Amygdala (tissue), 56 donors: ENCODE results near the gene ATP8B3.
"Not testable (repeated sequence)": the region's sequence is repeated elsewhere in the genome, so short reads cannot be mapped to it uniquely, and the experiment has no call there.

ENCODE experiments used
- DNase-seq, 56 donors: peaks; one replicate each; lab custom pipeline; 2025; lab: John Stamatoyannopoulos, UW

The ATP8B3 gene

GRCh38 chr19:1774989-1775772, 36.9 kb downstream of the ATP8B3 start:
- no peak for DNase-seq

DNA sequence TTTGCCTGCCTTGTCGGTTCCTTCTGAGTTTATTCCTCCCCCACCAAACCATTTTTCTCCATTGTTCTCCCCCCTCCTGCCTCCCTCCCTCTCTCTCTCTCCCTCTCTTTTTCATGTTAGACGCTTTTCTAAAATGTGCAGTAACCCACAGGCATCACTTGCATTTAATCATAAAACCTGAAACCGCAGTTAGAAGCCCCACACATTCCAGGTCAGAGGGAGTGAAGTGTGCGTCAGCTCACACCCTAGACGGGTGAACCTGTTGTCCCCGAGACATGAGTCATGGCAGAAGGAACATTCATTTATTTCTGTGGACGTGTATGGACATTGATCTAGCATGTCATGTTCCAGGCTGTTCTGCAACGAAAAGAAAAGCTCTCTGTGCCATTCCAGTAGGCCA, 38.9 kb downstream of the ATP8B3 start:
- no peak for DNase-seq

GRCh38 chr19:1770866-1771576, 41.1 kb downstream of the ATP8B3 start:
- DNase-seq, result no peak

DNA sequence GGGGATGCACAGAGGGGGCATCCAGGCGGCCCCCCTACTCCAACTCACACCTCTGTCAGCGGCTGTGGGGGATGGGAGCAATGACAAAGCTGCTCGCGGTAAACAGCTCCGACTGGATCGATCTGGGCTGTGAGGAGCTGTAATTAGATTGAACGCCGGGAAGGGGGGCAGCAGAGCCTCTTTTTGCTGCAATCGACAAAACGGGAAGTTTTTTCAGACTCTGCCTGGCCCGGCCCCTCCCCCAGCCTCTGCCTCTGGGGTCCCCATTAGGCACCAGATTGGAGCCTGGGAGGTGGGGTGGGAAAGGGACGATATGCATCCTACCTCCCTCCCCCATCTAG, 42.5 kb downstream of the ATP8B3 start:
- no peak for DNase-seq

DNA sequence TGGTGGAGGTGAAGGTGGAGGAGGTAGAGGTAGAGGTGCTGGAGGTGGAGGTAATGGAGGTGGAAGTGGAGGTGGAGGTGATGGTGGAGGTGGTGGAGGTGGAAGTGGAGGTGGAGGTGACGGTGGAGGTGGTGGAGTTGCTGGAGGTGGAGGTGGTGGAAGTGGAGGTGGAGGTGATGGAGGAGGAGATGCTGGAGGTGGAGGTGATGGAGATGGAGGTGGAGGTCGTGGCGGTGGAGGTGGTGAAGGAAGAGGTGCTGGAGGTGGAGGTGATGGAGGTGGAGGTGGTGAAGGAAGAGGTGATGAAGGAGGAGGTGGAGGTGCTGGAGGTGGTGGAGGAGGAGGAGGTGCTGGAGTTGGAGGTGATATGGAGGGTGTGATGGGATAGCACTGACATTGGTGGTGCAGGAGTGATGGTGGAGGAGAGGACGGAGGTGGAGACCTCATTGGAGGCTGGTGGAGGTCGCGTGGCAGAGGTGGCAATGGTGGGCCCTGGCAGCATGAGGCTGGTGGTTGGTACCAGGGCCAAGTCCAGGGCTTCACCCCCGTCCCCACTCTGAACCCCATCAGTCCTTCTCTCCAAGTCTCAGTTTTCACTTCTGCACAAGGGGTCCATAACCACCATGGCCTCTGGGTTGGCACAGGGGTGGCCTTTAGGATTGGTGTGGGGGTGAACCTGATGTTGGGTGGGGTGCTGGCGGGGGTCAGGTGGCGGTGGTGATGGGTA, 43.0 kb downstream of the ATP8B3 start:
- no peak for DNase-seq

GRCh38 chr19:1768248-1768647, 43.8 kb downstream of the ATP8B3 start:
- DNase-seq, result no peak

DNA sequence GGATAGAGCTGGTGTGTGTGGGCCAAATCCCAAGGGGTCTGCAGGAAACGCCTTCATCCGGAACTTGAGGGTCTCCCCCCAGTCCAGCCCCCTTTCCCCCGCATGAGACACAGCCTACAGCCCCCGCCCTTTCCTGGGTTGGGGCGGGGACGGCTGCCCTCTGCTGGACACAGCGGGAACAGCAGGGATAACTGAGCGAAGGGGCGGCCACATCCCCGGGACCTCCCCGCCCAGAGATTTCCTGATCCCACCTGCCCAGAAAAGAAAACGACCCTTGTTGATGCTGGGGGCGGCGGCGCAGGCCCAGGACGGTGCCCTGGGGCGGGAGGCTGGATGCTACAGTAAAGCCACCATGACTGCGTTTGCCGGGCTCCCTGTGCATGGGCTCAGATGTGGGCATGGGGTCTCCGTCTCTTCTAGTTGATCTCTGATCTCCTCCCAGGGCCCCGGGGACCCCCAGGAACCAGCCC, 44.6 kb downstream of the ATP8B3 start:
- peak in 16 of 56 donors; percentile 0 to 46 (median 7) for DNase-seq

GRCh38 chr19:1766800-1767352, 45.2 kb downstream of the ATP8B3 start:
- DNase-seq, result no peak

DNA sequence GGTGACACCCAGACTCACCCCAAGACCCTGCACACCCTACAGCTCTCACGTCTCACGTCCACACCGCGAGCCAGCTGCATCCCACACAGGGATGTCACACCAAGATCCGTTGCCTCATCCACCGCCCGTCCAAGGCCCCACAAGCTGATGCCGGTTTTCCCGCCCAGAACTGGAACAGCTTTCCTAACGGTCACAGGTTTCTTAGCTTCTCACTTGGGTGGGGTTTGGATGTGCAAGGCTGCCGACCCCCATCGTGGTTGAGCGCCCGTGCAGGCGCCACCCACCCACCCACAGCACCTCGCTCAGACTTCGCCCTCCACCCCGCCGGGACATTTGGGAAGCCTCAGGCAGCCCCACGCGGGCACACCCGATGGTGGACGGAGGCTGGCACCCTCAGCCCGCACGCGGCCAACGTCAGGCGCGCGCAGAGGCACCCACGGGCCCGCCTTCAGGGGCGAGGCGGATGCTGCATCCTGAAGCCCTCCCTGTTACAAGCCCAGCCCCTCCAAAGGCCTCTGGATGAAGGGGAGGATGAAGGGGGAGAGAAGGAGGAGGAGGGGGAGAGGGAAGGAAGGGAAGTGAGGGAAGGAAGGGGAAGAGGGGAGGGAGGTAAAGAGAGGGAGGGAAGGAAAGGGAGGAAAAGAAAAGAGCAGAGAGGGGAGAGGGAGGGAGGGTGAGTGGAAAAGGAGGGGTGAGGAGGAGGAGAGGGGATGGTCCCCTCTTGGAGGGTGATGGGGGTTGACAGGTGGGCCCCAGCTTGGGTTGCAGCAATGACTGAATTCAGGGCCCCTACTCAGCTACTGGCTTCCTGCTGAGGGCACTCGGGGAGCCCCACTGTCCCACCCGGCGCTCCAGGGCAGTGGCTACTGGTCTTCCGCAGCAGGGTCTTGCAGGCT, 45.9 kb downstream of the ATP8B3 start:
- no peak for DNase-seq

GRCh38 chr19:1765232-1765903, 46.7 kb downstream of the ATP8B3 start:
- DNase-seq, result no peak

- DNase-seq, result no peak
These were observed 47.3 kb downstream of the ATP8B3 start for GRCh38 chr19:1764729-1765128.

- no peak for DNase-seq
These were observed 48.1 kb downstream of the ATP8B3 start for GRCh38 chr19:1763648-1764639.

DNA sequence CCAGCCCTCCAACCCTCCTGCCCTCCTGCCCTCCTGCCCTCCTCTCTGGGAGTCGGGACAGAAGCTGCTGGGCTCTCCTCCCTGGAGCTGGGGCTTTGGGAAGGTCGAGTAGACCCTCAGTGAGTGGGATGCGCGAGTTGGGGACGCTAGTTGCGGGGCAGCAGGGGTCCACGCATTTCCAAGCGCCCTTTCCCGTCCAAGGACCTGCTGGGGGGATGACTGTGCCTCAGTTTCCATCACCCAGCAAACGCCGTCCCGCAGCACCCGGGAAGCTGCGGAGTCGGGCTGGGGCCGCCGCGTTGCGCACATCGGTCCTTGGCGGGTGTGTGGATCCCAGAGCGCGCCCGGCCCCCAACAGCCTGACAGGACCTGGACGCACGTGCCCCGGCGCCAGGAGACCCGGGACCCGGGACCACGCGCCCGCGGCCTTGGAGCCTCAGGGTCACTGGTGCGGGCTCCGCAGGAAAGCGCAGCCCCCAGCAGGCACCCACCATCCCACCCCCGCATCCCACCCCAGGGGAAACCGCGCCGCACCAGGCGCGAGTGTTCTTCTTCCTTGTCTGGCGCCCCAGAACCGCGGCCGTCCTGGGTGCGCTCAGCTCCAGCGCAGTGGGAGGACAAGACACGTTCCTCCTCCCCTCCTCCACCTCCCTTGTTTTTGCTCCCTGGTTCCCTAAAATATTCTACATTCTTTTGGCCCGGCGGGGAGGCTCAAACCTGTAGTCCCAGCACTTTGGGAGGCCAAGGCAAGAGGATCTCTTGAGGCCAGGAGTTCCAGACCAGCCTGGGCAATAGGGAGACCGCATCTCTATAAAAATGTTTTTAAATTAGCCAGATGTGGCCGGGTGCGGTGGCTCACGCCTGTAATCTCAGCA, 49.6 kb downstream of the ATP8B3 start:
- DNase-seq, result no peak

DNA sequence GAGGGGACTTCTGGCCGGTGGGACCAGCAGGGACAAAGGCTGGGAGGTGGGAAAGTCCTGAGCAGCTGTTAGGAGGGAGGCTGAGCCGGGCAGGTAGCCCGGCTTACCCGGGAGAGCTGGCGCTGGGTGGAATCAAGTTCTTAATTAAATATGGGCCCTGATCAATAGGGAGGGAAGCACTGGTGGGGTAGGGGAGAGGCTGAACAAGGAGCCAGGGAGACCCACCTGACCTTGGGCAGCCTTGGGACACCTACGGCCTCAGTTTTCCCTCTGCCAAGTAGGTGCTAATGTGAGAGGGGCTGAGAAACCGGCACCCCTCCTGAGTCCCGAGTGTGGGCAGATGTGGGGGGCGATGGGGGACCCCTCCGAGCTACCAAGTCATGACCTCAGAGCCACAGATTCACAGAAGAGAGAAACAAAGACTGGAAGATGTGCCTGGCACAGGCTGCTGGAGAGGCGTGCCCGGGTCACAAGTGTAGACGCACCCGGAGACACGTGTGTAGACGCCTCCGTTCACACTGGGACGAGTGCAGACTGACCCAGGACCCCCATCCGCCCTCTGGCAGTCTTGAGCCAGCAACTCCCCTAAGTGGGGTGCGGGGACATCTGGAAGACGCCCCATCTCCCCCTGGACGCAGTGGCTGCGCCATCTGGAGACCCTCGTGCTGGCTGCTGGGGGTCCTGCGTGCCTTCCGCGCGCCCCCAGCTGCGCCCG, 50.4 kb downstream of the ATP8B3 start:
- DNase-seq, result no peak

DNA sequence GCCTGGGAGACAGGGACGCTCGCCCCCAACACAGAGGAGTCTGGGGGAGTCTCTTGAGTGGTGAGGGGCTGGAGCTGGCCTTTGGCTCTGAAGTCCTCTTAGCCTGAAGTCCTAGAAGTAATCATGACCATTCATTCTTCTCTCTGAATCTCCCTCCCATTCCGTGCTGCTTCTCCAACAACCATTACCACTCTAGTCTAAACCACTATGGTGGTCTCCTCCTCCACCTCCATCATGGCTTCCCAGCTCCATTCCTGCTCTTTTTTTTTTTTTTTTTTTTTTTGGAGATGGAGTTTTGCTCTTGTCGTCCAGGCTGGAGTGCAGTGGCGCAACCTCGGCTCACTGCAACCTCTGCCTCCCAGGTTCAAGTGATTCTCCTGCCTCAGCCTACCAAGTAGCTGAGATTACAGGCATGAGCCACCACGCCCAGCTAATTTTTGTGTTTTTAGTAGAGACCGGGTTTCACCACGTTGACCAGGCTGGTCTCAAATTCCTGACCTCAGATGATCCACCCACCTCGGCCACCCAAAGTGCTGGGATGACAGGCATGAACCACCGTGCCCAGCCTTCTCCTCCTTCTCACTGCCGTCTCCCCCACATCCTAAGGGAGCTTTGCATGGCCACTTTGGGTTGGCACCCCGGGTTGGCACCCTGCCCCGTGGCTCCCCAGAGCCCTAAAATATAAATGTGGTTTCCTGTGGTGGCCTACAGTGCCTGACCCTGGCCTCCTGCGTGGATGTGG, 51.1 kb downstream of the ATP8B3 start:
- DNase-seq, result not testable (repeated sequence)

DNA sequence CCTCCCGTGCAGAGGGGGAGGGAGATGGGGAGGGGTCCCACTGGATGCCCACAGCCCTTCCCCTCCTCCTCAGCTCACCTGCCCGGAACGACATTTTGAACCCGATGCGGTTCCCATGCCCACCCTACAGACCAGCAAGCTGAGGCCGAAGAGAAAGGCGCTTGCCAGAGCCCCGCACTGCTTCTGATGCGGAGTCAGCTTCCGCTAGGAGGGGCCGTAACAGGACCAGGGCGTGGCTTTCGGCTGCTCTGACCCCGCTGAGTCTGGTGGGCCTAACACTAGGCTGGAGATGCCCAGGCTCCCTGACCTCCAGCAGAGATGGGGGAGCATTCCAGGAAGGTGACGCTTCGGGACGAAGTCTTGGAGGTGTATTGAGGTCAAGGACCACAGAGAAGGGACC, 52.1 kb downstream of the ATP8B3 start:
- DNase-seq, result no peak
